GM12878 (cell line): ENCODE results near the gene LGI1. TPM values are rescaled to one million over a fixed set of nuclear protein-coding genes. Genes with fewer than 3 reads are reported as not detected.
A peak's percentile ranks its signal among the peaks of the same experiment; 100 is the strongest.

Source experiments
- EED ChIP-seq: sonication (generic); IDR thresholded peaks from 2 replicates; pipeline ENCODE4 v1.6.1; 2016; ENCODE audit warnings: antibody characterized with exemption, low read depth
- NBN ChIP-seq: fragments of 450-650 bp; IDR thresholded peaks from 2 replicates; pipeline ENCODE4 v1.6.1; 2016
- SPI1 ChIP-seq: IDR thresholded peaks from 2 replicates; pipeline ENCODE4 v1.6.1; 2011; ENCODE audit warnings: low read depth, mild to moderate bottlenecking, low read length, moderate library complexity, borderline replicate concordance; ENCODE audit not compliant: insufficient read depth
- ZNF24 ChIP-seq: fragments of 450-650 bp; IDR thresholded peaks from 2 replicates; pipeline ENCODE4 v1.6.1; 2017; ENCODE audit warnings: antibody characterized with exemption, mild to moderate bottlenecking
- polyA plus RNA-seq, 11 experiments: library from polyadenylated mRNA; depleted of rRNA in 4 of 11; unstranded in 6 of 11; stranded (reverse) in 5 of 11; fragments of >200 nt; fragmentation: Nextera tagmentation in 4 of 11; fragmentation: Illumina TruSeq in 1 of 11; extraction: Ambion mirVana in 4 of 11; extraction: Trizol in 1 of 11; gene quantifications; 1 replicate in 1 of 11; 2 replicates in 10 of 11; pipeline versions ENCODE4 v1.2.1 to v1.2.3, GENCODE V29; 2011 to 2016; ENCODE audit warnings: inconsistent platforms in 2 of 11, missing spikeins in 2 of 11, low read depth in 1 of 11
- total RNA-seq, 4 experiments: library from RNA; depleted of rRNA in 3 of 4; stranded (reverse); fragments of >200 nt in 3 of 4; fragmentation: Illumina TruSeq in 1 of 4; extraction: Trizol in 1 of 4; gene quantifications; 2 replicates each; pipeline versions ENCODE4 v1.2.1 to v1.2.3, GENCODE V29; 2013 to 2021
- TF ChIP-seq, protein P1 (sequence below), 3 experiments: IDR thresholded peaks in 2 of 3; conservative IDR thresholded peaks in 1 of 3; 2 replicates each; pipeline ENCODE4 v1.5.1; 2011; ENCODE audit warnings: low read depth in 3 of 3, low read length in 3 of 3, mild to moderate bottlenecking in 3 of 3, control low read depth in 2 of 3, moderate library complexity in 2 of 3, inconsistent platforms in 1 of 3, mixed read lengths in 1 of 3; ENCODE audit not compliant: control insufficient read depth in 2 of 3, insufficient read depth in 1 of 3; ENCODE audit errors: extremely low read depth in 1 of 3
- TF ChIP-seq, protein P2 (sequence below): fragments of 450-650 bp; IDR thresholded peaks from 2 replicates; pipeline ENCODE4 v1.6.1; 2017; ENCODE audit warnings: mild to moderate bottlenecking, low read depth, inconsistent platforms; ENCODE audit not compliant: poor library complexity, severe bottlenecking
- TF ChIP-seq, protein P3 (sequence below): fragments of 450-650 bp; IDR thresholded peaks from 2 replicates; pipeline ENCODE4 v1.6.1; 2017; ENCODE audit warnings: low read depth, mild to moderate bottlenecking, moderate library complexity
- TF ChIP-seq, protein P4 (sequence below): IDR thresholded peaks from 2 replicates; pipeline ENCODE4 v1.6.1; 2012; ENCODE audit warnings: low read depth, low read length, improper control_type of control experiment

The LGI1 gene
- total and polyA plus RNA-seq, 10 of the 15 experiments (the other 5 are each of a cell fraction or from before 2014, with no cell fraction given): not detected

DNA sequence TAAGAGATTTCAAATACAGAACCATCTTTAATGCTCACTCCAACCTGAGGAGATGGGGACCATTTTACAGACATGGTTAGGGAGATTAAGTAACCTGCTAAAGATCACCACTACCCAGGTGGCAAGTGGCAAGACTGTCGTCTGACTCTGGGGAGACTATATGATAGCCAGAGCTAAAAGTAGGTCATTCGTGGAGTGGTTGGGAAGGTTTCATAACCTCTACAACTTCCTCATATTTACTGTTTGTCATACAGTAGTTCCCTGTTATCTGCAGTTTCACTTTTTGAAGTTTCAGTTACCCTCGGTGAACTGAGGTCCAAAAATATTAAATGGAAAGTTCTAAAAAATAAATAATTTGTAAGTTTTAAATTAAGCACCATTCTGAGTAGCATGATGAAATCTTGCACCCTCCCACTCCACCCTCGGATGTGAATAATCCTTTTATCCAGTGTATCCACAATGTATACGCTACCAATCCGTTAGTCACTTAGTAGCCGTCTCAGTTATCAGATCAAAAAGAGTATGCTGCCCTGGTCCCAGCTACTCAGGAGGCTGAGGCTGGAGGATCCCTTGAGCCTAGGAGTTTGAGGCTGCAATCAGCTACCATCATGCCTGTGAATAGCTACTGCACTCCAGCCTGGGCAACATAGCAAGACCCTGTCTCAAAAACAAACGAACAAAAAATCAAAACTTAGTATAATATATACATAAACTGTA lies 14.9 kb upstream of the LGI1 start (continued):
- TF ChIP-seq, protein P1, sequence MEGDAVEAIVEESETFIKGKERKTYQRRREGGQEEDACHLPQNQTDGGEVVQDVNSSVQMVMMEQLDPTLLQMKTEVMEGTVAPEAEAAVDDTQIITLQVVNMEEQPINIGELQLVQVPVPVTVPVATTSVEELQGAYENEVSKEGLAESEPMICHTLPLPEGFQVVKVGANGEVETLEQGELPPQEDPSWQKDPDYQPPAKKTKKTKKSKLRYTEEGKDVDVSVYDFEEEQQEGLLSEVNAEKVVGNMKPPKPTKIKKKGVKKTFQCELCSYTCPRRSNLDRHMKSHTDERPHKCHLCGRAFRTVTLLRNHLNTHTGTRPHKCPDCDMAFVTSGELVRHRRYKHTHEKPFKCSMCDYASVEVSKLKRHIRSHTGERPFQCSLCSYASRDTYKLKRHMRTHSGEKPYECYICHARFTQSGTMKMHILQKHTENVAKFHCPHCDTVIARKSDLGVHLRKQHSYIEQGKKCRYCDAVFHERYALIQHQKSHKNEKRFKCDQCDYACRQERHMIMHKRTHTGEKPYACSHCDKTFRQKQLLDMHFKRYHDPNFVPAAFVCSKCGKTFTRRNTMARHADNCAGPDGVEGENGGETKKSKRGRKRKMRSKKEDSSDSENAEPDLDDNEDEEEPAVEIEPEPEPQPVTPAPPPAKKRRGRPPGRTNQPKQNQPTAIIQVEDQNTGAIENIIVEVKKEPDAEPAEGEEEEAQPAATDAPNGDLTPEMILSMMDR (IDR thresholded peaks at IDR 0.05 in 2 of 3, conservative IDR thresholded peaks at IDR 0.05 in 1 of 3; ENCODE audit: control insufficient read depth in 2 of 3, extremely low read depth in 1 of 3, insufficient read depth in 1 of 3, low read depth in 3 of 3, low read length in 3 of 3): no peak
- TF ChIP-seq ZNF24 (no peak), NBN (no peak), SPI1 (peak; percentile 29; the same call in 1 of the 2 replicates), EED (peak; percentile 51; the same call in 1 of the 2 replicates)
- TF ChIP-seq, protein P2, sequence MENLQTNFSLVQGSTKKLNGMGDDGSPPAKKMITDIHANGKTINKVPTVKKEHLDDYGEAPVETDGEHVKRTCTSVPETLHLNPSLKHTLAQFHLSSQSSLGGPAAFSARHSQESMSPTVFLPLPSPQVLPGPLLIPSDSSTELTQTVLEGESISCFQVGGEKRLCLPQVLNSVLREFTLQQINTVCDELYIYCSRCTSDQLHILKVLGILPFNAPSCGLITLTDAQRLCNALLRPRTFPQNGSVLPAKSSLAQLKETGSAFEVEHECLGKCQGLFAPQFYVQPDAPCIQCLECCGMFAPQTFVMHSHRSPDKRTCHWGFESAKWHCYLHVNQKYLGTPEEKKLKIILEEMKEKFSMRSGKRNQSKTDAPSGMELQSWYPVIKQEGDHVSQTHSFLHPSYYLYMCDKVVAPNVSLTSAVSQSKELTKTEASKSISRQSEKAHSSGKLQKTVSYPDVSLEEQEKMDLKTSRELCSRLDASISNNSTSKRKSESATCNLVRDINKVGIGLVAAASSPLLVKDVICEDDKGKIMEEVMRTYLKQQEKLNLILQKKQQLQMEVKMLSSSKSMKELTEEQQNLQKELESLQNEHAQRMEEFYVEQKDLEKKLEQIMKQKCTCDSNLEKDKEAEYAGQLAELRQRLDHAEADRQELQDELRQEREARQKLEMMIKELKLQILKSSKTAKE: peak; percentile 48
- TF ChIP-seq, protein P3, sequence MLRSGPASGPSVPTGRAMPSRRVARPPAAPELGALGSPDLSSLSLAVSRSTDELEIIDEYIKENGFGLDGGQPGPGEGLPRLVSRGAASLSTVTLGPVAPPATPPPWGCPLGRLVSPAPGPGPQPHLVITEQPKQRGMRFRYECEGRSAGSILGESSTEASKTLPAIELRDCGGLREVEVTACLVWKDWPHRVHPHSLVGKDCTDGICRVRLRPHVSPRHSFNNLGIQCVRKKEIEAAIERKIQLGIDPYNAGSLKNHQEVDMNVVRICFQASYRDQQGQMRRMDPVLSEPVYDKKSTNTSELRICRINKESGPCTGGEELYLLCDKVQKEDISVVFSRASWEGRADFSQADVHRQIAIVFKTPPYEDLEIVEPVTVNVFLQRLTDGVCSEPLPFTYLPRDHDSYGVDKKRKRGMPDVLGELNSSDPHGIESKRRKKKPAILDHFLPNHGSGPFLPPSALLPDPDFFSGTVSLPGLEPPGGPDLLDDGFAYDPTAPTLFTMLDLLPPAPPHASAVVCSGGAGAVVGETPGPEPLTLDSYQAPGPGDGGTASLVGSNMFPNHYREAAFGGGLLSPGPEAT: peak; percentile 47; the same call in 1 of the 2 replicates
- TF ChIP-seq, protein P4, sequence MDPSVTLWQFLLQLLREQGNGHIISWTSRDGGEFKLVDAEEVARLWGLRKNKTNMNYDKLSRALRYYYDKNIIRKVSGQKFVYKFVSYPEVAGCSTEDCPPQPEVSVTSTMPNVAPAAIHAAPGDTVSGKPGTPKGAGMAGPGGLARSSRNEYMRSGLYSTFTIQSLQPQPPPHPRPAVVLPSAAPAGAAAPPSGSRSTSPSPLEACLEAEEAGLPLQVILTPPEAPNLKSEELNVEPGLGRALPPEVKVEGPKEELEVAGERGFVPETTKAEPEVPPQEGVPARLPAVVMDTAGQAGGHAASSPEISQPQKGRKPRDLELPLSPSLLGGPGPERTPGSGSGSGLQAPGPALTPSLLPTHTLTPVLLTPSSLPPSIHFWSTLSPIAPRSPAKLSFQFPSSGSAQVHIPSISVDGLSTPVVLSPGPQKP: no peak
- TF ChIP-seq, all 136 proteins: peak for 13
